Left ventricle myocardium inferior (tissue), 1 donor: Measurements from ENCODE around the gene CEP57. TPM values are rescaled to one million over a fixed set of nuclear protein-coding genes. Genes with fewer than 3 reads are reported as not detected.

Experiments used
- DNase-seq: peaks from one replicate; pipeline ENCODE4 v3.0.0-alpha.2; 2020
- H3K27ac ChIP-seq: fragments of 200-600 bp; replicated peaks from 2 replicates; pipeline ENCODE4 v1.8.0; 2021
- H3K27me3 ChIP-seq: fragments of 200-600 bp; 2 replicates; pipeline ENCODE4 v1.8.0; 2021; ENCODE audit warnings: low read depth
- H3K36me3 ChIP-seq: fragments of 200-600 bp; 2 replicates; pipeline ENCODE4 v1.8.0; 2021
- H3K4me1 ChIP-seq: fragments of 200-600 bp; 2 replicates; pipeline ENCODE4 v1.8.0; 2021
- H3K4me3 ChIP-seq: fragments of 200-600 bp; 2 replicates; pipeline ENCODE4 v1.8.0; 2021; ENCODE audit warnings: mild to moderate bottlenecking, moderate library complexity
- H3K9me3 ChIP-seq: fragments of 200-600 bp; replicated peaks from 2 replicates; pipeline ENCODE4 v1.8.0; 2021
- CTCF ChIP-seq: fragments of 200-600 bp; IDR thresholded peaks from 2 replicates; pipeline ENCODE4 v1.8.0; 2021; ENCODE audit warnings: antibody characterized with exemption, mild to moderate bottlenecking, borderline replicate concordance
- intact Hi-C: fragments of 100-400 bp; cut with micrococcal nuclease; formaldehyde crosslinking; loops from one replicate; pipeline ENCODE4 v1.11.0; 2022
- total RNA-seq: library from RNA; stranded (reverse); fragmentation: NEBNext Ultra II Directional; extraction: Animal tissue kit (Norgen Biotek cat#: 25700); gene quantifications from one replicate; pipeline ENCODE4 v1.2.1, GENCODE V29; 2021
- donor health status: DM: no; HTN: yes; CAD: no; lungs with severe emphysema.

Gene CEP57
- total RNA-seq, 1 donor from 2014 or later = 22.2 TPM

DNA sequence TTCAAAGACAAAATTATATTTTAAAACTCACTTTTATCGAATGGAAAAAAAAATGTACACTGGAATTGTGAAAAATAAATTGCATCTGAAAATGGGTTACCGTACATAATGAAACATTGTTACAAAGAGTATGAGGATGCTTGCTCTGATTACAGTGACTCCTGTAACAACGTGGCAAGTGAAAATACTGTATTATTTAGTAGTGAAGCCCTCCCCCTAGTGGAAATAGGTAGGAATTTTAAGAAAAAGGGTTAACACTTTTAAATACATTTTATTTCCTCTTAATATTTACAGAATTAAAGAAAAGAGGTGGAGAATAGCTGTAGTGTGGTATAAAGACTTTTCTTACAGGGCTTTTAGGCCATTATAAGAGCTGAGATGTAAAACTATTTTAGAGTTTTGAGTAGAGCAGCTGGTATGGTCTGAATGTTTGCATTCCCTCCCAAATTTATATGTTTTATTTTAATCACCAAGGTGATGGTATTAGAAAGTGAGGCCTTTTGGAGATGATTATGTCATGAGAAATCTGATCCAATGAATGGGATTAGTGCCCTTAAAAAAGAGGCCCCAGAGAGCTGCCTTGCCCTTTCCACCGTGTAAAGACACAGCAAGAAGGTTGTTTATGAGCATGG is 25.9 kb upstream of the CEP57 start:
- TF ChIP-seq CTCF = peak; percentile 72
- intact Hi-C loops = loop anchor here (5.0 kb wide), 1 partner anchor 612 kb away; no protein-coding TSS in a partner anchor
- H3K36me3 ChIP-seq = peaks cover 8% of the 10 kb centered on the region
- no peaks in the 10 kb centered on the region for H3K4me1 ChIP-seq
- no peak overlapping the region for H3K4me3 ChIP-seq
- no peaks in the 10 kb centered on the region for H3K9me3 ChIP-seq
- peaks cover 21% of the 10 kb centered on the region for H3K27me3 ChIP-seq
- H3K27ac ChIP-seq = no peak overlapping the region
- DNase-seq = no peak

GRCh38 chr11:95766701-95767100 is 23.6 kb upstream of the CEP57 start:
- Histone ChIP-seq H3K4me3 (no peak overlapping the region), H3K27ac (no peak overlapping the region), H3K27me3 (peaks cover 6% of the 10 kb centered on the region), H3K4me1 (no peaks in the 10 kb centered on the region), H3K9me3 (no peaks in the 10 kb centered on the region), H3K36me3 (peaks cover 21% of the 10 kb centered on the region)
- TF ChIP-seq CTCF = no peak
- intact Hi-C loops = no loop called here
- DNase-seq = no peak

DNA sequence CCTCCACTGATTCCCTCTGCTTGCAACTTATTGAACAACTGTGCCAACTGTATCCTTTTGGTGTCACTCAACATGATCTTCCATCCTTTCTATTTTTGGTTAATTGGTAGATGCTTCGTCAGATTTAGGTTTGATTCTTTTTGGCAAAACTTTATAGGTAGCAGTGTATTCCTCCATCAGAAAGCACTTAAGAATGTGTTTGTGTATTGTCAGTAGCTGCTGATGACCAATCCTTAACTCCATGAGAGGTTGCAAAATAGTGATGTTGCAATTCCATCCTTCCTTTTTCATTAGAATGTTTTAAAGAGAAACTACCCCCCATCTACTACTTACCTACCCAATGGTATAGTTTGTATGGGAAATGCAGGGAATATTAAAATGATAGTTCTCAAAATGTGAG is 22.8 kb upstream of the CEP57 start:
- no peak for TF ChIP-seq CTCF
- peaks cover 26% of the 10 kb centered on the region for H3K36me3 ChIP-seq
- H3K4me1 ChIP-seq = no peaks in the 10 kb centered on the region
- peaks cover 6% of the 10 kb centered on the region for H3K27me3 ChIP-seq
- DNase-seq = no peak
- intact Hi-C loops = no loop called here
- no peak overlapping the region for H3K4me3 ChIP-seq
- H3K9me3 ChIP-seq = no peaks in the 10 kb centered on the region
- H3K27ac ChIP-seq = no peak overlapping the region

DNA sequence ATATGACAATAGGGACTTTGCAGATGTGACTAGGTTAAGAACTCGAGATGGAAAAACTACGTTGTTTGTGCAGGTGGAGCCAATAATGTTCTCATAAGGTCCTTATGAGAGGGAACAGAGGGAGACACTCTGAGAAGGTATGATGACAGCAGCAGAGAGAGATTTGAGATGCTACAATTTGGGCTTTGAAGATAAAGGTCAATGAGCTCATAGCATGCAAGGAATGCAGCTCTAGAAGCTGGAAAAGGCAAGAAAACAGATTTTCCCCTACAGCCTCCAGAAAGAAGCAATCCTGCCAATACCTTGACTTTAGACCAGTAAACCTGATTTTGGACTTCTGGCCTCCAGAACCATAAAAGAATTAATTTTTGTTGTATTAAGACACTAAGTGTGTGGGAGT is 21.8 kb upstream of the CEP57 start:
- Histone ChIP-seq H3K27ac (no peak overlapping the region), H3K4me3 (no peak overlapping the region), H3K27me3 (no peaks in the 10 kb centered on the region), H3K4me1 (no peaks in the 10 kb centered on the region), H3K9me3 (no peaks in the 10 kb centered on the region), H3K36me3 (peaks cover 32% of the 10 kb centered on the region)
- intact Hi-C loops = no loop called here
- TF ChIP-seq CTCF = no peak
- no peak for DNase-seq

DNA sequence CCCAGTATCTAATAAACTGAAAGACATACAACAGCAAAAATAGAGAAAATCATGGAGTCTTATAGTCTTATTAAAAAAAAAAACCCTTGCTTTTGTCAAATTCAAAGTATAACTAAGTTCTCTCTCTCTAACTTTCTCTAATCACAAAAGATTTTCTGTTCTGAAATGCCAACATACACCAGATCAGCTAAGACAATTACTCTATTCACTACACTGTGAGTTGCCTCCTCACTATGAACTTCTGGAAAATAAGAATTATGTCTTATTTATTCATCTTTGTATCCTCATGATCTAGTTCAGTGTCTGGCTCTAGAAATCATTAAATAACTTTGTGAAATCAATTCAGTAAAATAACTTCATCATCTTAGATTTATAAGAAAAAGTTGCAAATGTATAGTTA is 13.4 kb upstream of the CEP57 start:
- Histone ChIP-seq H3K9me3 (no peaks in the 10 kb centered on the region), H3K4me3 (no peak overlapping the region), H3K36me3 (peaks cover 90% of the 10 kb centered on the region), H3K4me1 (no peaks in the 10 kb centered on the region), H3K27ac (no peak overlapping the region), H3K27me3 (no peaks in the 10 kb centered on the region)
- DNase-seq = no peak
- no peak for TF ChIP-seq CTCF
- intact Hi-C loops = no loop called here
